ENCODE data around the gene ZNF787. TPM values are rescaled to one million over a fixed set of nuclear protein-coding genes. Genes with fewer than 3 reads are reported as not detected.
A peak's percentile ranks its signal among the peaks of the same experiment; 100 is the strongest.

Gene ZNF787
- total and polyA plus RNA-seq, 2 of the 13 experiments (the other 11 are each of a cell fraction or from before 2014, with no cell fraction given), result 15.1 to 42.8 TPM

- TF ChIP-seq, protein P1, sequence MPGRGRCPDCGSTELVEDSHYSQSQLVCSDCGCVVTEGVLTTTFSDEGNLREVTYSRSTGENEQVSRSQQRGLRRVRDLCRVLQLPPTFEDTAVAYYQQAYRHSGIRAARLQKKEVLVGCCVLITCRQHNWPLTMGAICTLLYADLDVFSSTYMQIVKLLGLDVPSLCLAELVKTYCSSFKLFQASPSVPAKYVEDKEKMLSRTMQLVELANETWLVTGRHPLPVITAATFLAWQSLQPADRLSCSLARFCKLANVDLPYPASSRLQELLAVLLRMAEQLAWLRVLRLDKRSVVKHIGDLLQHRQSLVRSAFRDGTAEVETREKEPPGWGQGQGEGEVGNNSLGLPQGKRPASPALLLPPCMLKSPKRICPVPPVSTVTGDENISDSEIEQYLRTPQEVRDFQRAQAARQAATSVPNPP (CRISPR knock-in tag; IDR thresholded peaks at IDR 0.05), result no peak
- TF ChIP-seq ZNF740 (CRISPR knock-in tag; IDR thresholded peaks at IDR 0.05), result no peak
- TF ChIP-seq, protein P2, sequence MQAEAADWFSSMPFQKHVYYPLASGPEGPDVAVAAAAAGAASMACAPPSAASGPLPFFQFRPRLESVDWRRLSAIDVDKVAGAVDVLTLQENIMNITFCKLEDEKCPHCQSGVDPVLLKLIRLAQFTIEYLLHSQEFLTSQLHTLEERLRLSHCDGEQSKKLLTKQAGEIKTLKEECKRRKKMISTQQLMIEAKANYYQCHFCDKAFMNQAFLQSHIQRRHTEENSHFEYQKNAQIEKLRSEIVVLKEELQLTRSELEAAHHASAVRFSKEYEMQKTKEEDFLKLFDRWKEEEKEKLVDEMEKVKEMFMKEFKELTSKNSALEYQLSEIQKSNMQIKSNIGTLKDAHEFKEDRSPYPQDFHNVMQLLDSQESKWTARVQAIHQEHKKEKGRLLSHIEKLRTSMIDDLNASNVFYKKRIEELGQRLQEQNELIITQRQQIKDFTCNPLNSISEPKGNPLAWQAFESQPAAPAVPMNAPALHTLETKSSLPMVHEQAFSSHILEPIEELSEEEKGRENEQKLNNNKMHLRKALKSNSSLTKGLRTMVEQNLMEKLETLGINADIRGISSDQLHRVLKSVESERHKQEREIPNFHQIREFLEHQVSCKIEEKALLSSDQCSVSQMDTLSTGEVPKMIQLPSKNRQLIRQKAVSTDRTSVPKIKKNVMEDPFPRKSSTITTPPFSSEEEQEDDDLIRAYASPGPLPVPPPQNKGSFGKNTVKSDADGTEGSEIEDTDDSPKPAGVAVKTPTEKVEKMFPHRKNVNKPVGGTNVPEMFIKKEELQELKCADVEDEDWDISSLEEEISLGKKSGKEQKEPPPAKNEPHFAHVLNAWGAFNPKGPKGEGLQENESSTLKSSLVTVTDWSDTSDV (CRISPR knock-in tag; IDR thresholded peaks at IDR 0.05), result 0 out of 2 replicates have a peak, but pooled peaks have one; percentile 41
- TF ChIP-seq ATRX (CRISPR knock-in tag; IDR thresholded peaks at IDR 0.05; ENCODE audit: borderline replicate concordance), result no peak
- TF ChIP-seq, protein P3, sequence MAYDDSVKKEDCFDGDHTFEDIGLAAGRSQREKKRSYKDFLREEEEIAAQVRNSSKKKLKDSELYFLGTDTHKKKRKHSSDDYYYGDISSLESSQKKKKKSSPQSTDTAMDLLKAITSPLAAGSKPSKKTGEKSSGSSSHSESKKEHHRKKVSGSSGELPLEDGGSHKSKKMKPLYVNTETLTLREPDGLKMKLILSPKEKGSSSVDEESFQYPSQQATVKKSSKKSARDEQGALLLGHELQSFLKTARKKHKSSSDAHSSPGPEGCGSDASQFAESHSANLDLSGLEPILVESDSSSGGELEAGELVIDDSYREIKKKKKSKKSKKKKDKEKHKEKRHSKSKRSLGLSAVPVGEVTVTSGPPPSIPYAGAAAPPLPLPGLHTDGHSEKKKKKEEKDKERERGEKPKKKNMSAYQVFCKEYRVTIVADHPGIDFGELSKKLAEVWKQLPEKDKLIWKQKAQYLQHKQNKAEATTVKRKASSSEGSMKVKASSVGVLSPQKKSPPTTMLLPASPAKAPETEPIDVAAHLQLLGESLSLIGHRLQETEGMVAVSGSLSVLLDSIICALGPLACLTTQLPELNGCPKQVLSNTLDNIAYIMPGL (CRISPR knock-in tag; IDR thresholded peaks at IDR 0.05; ENCODE audit: borderline replicate concordance in 1 of 2, low read depth in 1 of 2), result no peak; a peak in 1 of 4 replicates
- peak; percentile 53; the same call in 1 of the 2 replicates for TF ChIP-seq PHF20 (CRISPR knock-in tag; IDR thresholded peaks at IDR 0.05)
- TF ChIP-seq FIP1L1 (IDR thresholded peaks at IDR 0.05; ENCODE audit: borderline replicate concordance, insufficient read depth, low read depth, low read length), result no peak
- no peak for TF ChIP-seq TMF1 (CRISPR knock-in tag; IDR thresholded peaks at IDR 0.05; ENCODE audit: low read depth)
- TF ChIP-seq ZNF709 (CRISPR knock-in tag; IDR thresholded peaks at IDR 0.05), result no peak
- no peak for TF ChIP-seq GPN1 (CRISPR knock-in tag; IDR thresholded peaks at IDR 0.05; ENCODE audit: borderline replicate concordance)
- TF ChIP-seq ZNF180 (CRISPR knock-in tag; IDR thresholded peaks at IDR 0.05; ENCODE audit: borderline replicate concordance, low read depth), result no peak
- TF ChIP-seq CHD4 (IDR thresholded peaks at IDR 0.05; ENCODE audit: borderline replicate concordance, low read length), result no peak
- peak; percentile 70 for TF ChIP-seq FOXK2 (IDR thresholded peaks at IDR 0.05)
- TF ChIP-seq ZFP36L1 (CRISPR knock-in tag; IDR thresholded peaks at IDR 0.05), result no peak
- TF ChIP-seq TBP (CRISPR knock-in tag; IDR thresholded peaks at IDR 0.05), result 0 out of 2 replicates have a peak, but pooled peaks have one; percentile 46
- 0 out of 2 replicates have a peak, but pooled peaks have one; percentile 27 for TF ChIP-seq RNF2 (conservative IDR thresholded peaks at IDR 0.05; ENCODE audit: low read depth)
- no peak for TF ChIP-seq CEBPG (CRISPR knock-in tag; IDR thresholded peaks at IDR 0.05)
- no peak for TF ChIP-seq CENPX (CRISPR knock-in tag; IDR thresholded peaks at IDR 0.05)
- TF ChIP-seq HDAC6 (IDR thresholded peaks at IDR 0.05; ENCODE audit: low read depth, low read length), result no peak
- TF ChIP-seq ATF1 (CRISPR knock-in tag; IDR thresholded peaks at IDR 0.05), result peak; percentile 94
- no peak for TF ChIP-seq JDP2 (CRISPR knock-in tag; IDR thresholded peaks at IDR 0.05; ENCODE audit: borderline replicate concordance)
- TF ChIP-seq KLF9 (CRISPR knock-in tag; IDR thresholded peaks at IDR 0.05; ENCODE audit: low read depth), result no peak
- peak; percentile 46; the same call in 1 of the 2 replicates for TF ChIP-seq ZNF264 (CRISPR knock-in tag; IDR thresholded peaks at IDR 0.05)
- TF ChIP-seq ZNF713 (CRISPR knock-in tag; IDR thresholded peaks at IDR 0.05), result no peak
- no peak for TF ChIP-seq PLRG1 (conservative IDR thresholded peaks at IDR 0.05)
- no peak for TF ChIP-seq KLF6 (CRISPR knock-in tag; IDR thresholded peaks at IDR 0.05)
These were observed 19.7 kb upstream of the ZNF787 start, which contains the start of gene ZNF444 (continued) for GRCh38 chr19:56140583-56141416.

Data from HepG2 (cell line).